GM18867 (cell line): ENCODE data around the gene REM2.

Source experiments
- ATAC-seq: cut with Tn5 transposase; IDR thresholded peaks from one replicate; pipeline ENCODE4 v1.9.1; 2021; ENCODE audit warnings: mild to moderate bottlenecking, moderate library complexity; ENCODE audit not compliant: unreplicated experiment

Gene REM2

GRCh38 chr14:22926316-22926715 is 43.3 kb downstream of the REM2 start:
- no peak for ATAC-seq

DNA sequence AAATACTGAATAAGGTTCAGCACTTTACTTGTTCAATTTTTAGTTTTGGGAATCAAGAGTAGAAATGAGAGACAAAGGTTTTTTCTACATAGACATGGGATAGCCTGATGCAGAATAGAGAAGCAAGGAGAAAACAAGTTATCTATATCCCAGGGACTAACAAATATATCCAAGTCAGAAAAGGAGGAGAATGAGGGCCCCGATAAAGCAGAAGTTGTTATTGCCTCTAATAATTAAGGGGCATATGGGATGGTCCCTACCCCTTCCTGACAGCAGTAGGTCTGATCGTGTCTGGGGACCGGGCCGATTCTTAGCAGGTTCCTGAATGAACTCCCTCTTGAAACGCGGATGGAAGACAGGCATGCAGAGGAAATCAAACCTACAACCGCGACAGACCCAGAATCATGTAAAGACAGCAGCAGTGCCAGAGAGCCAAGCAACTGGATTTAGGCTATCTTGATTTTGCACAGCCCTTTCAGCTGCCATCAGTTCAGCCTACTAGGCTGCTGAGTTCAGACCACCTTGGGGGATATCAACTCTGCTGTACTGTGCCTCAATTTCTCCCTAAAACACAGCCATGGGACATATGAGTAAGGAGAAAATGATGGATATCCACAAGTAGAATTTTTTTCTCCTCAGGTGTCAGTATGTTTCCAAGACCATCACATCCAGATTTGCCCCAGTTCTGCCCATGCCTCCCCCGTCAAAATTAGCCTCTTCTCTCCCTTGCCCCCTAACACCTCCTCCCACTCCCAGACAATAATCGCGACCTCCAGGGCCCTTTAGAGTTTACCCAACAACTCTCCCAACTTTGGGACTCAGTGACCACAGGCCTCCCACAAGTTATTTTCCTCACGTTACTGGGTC is 45.4 kb downstream of the REM2 start:
- no peak for ATAC-seq

- peak; percentile 81 for ATAC-seq
These were observed 46.3 kb downstream of the REM2 start, which contains the start of gene PRMT5 for GRCh38 chr14:22929104-22929960. TSS of gene PRMT5 (minus strand) at chr14:22929376. CDS start at chr14:22929361, 15 bp downstream.

DNA sequence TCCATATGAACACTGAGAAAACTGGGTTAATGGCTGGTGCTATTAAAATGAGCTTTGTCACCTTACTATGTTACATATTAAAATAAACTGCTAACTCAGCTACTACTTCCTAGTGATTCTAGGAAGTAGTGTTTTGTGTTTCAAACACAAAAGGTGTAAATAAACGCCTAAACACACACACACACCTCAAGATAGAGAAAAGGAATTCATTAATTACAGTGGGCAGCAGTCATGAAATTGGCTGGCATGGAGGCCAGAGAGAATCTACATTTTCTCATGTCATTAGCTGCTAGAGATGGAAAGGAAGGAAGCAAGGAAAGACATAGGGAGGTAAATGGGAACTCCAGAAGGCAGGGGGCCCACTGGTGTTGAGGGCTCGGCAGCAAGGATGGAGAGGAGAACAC is 46.9 kb downstream of the REM2 start:
- no peak for ATAC-seq

DNA sequence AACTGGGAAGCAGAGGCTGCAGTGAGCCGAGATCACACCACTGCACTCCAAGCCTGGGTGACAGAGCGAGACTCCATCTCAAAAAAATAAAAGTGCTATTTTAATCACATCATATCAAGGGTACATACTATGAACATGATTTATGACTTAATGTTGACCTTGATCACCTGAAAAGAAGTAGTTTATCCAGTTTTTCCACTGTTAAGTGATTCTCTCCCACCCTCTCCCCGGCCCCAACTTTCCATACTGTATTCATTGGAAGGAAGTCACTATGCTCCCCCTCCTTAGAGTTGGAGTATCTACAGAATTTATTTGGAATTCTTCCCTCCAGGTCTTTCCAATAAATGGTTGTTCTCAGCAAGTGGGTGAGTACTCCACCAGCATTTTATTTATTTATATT is 49.1 kb downstream of the REM2 start:
- ATAC-seq: no peak

GRCh38 chr14:22935156-22935555 is 52.1 kb downstream of the REM2 start:
- no peak for ATAC-seq
